T-helper 2 cell treated with Interferon-gamma antibody and Interleukin-4, amounts not matched to agents 5 μg/mL and 100 μg/mL, for 36 hours (primary cell): ENCODE measurements around the gene RAB17.

ENCODE experiments used
- DNase-seq: peaks from one replicate; pipeline ENCODE4 v3.0.0; 2021; ENCODE audit warnings: low spot score
- H3K27ac Mint-ChIP-seq: one replicate; pipeline ENCODE4 v1.8.0; 2021; ENCODE audit warnings: mild to moderate bottlenecking, mixed read lengths
- H3K27me3 Mint-ChIP-seq: one replicate; pipeline ENCODE4 v1.8.0; 2021; ENCODE audit warnings: low read depth, mixed read lengths
- H3K36me3 Mint-ChIP-seq: one replicate; pipeline ENCODE4 v1.8.0; 2021; ENCODE audit warnings: low read depth, mixed read lengths
- H3K4me1 Mint-ChIP-seq: one replicate; pipeline ENCODE4 v1.8.0; 2021; ENCODE audit warnings: low read depth, mixed read lengths
- H3K4me3 Mint-ChIP-seq: one replicate; pipeline ENCODE4 v1.8.0; 2022; ENCODE audit warnings: mild to moderate bottlenecking, moderate library complexity, mixed read lengths
- H3K9me3 Mint-ChIP-seq: one replicate; pipeline ENCODE4 v1.8.0; 2021; ENCODE audit warnings: mixed read lengths

Gene RAB17

DNA sequence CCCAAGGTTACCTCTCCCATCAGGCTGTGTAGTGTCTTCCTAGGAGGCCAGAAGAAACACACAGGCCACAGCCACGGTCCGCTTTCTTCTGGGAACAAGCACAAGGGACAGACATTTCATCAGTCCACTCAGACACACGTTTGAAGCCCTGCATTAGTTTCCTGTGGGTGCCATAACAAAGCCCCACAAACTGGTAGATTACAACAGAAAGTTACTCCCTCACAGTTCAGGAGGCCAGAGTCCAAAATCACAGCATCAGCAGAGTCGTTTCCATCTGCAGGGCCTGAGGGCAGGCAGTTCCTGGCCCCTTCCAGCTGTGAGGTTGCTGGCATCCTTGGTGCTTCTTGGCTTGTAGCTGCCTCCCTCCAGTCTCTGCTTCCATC lies 32.9 kb downstream of the RAB17 start:
- H3K4me1 Mint-ChIP-seq = peaks cover 10% of the 10 kb centered on the region
- no peak for DNase-seq
- H3K27ac Mint-ChIP-seq = no peak overlapping the region
- peaks cover 8% of the 10 kb centered on the region for H3K27me3 Mint-ChIP-seq
- peaks cover 2% of the 10 kb centered on the region for H3K36me3 Mint-ChIP-seq
- no peak overlapping the region for H3K4me3 Mint-ChIP-seq
- H3K9me3 Mint-ChIP-seq = peaks cover 9% of the 10 kb centered on the region

GRCh38 chr2:237556773-237557632 lies 33.5 kb downstream of the RAB17 start:
- H3K27me3 Mint-ChIP-seq = peaks cover 8% of the 10 kb centered on the region
- peak overlapping the region; percentile 47 for H3K27ac Mint-ChIP-seq
- peaks cover 9% of the 10 kb centered on the region for H3K9me3 Mint-ChIP-seq
- H3K4me3 Mint-ChIP-seq = no peak overlapping the region
- H3K36me3 Mint-ChIP-seq = peaks cover 2% of the 10 kb centered on the region
- peaks cover 10% of the 10 kb centered on the region for H3K4me1 Mint-ChIP-seq
- peak; percentile 23 for DNase-seq

DNA sequence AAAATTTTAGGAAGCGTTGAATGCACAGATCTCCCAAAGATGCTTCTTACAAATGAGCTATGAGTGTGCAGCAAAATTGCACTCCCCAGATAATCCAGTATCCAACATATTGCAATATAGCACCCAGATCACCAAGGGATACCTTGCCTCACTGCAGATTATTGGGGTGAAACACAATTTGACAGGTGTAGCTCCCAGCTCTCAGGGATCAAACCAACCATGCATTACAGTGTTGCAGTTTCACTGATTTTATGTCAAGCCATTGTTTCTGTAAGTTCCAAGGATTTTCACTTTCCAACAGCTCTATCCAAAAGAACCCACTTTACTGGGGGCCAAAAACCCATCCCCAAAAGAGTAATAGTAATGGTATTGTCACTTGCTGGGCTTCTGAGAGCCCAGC lies 35.0 kb downstream of the RAB17 start:
- Mint-ChIP-seq H3K4me1 (peaks cover 10% of the 10 kb centered on the region), H3K9me3 (peaks cover 9% of the 10 kb centered on the region)

GRCh38 chr2:237553948-237554347 lies 36.6 kb downstream of the RAB17 start:
- Mint-ChIP-seq H3K27ac (no peak overlapping the region), H3K4me3 (no peak overlapping the region), H3K36me3 (peaks cover 2% of the 10 kb centered on the region), H3K9me3 (peaks cover 9% of the 10 kb centered on the region), H3K4me1 (peaks cover 10% of the 10 kb centered on the region), H3K27me3 (peaks cover 8% of the 10 kb centered on the region)
- DNase-seq = no peak

More for the DNA sequence above, 35.0 kb downstream of the RAB17 start:
- DNase-seq = no peak
- H3K4me3 Mint-ChIP-seq = no peak overlapping the region
- H3K36me3 Mint-ChIP-seq = peaks cover 2% of the 10 kb centered on the region
- peaks cover 8% of the 10 kb centered on the region for H3K27me3 Mint-ChIP-seq
- H3K27ac Mint-ChIP-seq = no peak overlapping the region

DNA sequence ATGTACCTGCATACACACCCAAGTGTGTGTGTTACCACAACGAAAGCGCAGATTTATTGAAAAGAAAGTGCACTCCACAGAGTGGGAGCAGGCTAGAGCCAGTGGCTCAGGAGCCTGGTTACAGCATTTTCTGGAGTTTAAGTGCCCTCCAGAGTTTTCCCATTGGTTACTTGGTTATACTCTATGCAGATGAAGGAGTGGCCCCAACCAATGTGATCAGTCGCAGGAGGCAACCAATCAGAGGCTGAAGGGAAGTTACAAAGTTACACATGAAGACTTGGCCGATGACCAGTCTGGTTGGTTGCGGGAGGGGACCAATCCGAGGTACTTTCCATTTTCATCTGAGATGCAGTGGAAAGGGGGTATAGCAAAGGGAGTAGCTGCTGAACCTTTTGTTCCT lies 37.6 kb downstream of the RAB17 start:
- DNase-seq = no peak
- Mint-ChIP-seq H3K4me1 (peaks cover 9% of the 10 kb centered on the region), H3K9me3 (peaks cover 9% of the 10 kb centered on the region), H3K36me3 (peaks cover 2% of the 10 kb centered on the region), H3K27ac (no peak overlapping the region), H3K4me3 (no peak overlapping the region), H3K27me3 (peaks cover 7% of the 10 kb centered on the region)

GRCh38 chr2:237551071-237551574 lies 39.4 kb downstream of the RAB17 start:
- peaks cover 7% of the 10 kb centered on the region for H3K9me3 Mint-ChIP-seq
- no peak overlapping the region for H3K27ac Mint-ChIP-seq
- DNase-seq = no peak
- H3K36me3 Mint-ChIP-seq = no peaks in the 10 kb centered on the region
- H3K4me3 Mint-ChIP-seq = no peak overlapping the region
- no peaks in the 10 kb centered on the region for H3K4me1 Mint-ChIP-seq
- no peaks in the 10 kb centered on the region for H3K27me3 Mint-ChIP-seq

- no peak for DNase-seq
- Mint-ChIP-seq H3K4me1 (no peaks in the 10 kb centered on the region), H3K36me3 (no peaks in the 10 kb centered on the region), H3K27ac (no peak overlapping the region), H3K27me3 (no peaks in the 10 kb centered on the region), H3K9me3 (no peaks in the 10 kb centered on the region), H3K4me3 (no peak overlapping the region)
Measured at GRCh38 chr2:237549643-237550415, 40.7 kb downstream of the RAB17 start.

DNA sequence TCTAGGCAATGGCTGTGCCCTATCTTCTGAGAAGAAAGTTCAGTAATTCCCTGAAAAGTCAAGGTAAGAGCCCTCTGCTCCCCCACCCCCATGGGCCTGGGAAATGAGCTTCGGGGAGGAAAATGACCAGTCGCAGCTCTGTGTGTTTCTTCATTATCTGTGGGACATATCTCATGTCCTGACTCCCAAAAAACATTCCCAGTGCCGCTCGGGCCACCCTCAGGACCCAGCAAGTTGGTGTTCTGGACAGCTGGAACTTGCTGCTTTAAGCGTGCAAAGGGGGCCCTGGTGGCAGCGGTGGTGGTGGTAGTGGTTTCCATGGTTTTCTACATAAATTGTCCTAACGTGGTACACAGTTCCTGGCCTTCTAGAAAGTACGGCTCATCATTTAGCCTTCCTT lies 41.3 kb downstream of the RAB17 start:
- no peak overlapping the region for H3K27ac Mint-ChIP-seq
- H3K4me3 Mint-ChIP-seq = no peak overlapping the region
- DNase-seq = no peak
- H3K4me1 Mint-ChIP-seq = no peaks in the 10 kb centered on the region
- H3K27me3 Mint-ChIP-seq = no peaks in the 10 kb centered on the region
- H3K36me3 Mint-ChIP-seq = no peaks in the 10 kb centered on the region
- H3K9me3 Mint-ChIP-seq = no peaks in the 10 kb centered on the region

DNA sequence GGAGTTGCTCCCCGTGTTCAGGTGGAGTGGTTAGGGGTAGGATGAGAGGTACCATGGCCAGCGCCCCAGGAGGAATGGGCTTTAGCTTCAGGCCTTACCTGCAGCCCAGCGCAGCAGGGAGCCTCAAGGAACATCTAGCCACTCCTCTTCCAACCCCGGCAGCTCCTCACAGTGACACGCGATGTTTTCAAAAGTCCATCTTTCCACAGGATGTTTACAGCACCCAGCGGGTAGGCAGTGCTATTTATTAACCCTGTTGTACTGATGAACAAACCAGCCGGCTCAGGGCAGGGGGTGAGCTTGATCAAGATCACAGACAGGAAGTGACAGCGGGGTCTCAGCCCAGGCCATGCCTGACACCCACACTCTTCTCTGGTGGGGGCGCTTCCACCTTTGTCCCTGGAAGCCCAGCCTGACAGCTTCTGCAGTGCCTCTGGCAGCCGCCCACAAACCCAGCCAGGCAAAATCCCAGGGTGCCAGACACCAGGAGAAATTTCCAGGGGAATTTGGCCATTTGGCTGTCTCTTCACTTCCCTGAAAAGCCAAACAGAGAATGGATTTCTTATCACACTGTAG lies 42.6 kb downstream of the RAB17 start:
- Mint-ChIP-seq H3K4me3 (no peak overlapping the region), H3K4me1 (no peaks in the 10 kb centered on the region), H3K27me3 (no peaks in the 10 kb centered on the region), H3K36me3 (no peaks in the 10 kb centered on the region), H3K27ac (no peak overlapping the region), H3K9me3 (no peaks in the 10 kb centered on the region)
- no peak for DNase-seq

DNA sequence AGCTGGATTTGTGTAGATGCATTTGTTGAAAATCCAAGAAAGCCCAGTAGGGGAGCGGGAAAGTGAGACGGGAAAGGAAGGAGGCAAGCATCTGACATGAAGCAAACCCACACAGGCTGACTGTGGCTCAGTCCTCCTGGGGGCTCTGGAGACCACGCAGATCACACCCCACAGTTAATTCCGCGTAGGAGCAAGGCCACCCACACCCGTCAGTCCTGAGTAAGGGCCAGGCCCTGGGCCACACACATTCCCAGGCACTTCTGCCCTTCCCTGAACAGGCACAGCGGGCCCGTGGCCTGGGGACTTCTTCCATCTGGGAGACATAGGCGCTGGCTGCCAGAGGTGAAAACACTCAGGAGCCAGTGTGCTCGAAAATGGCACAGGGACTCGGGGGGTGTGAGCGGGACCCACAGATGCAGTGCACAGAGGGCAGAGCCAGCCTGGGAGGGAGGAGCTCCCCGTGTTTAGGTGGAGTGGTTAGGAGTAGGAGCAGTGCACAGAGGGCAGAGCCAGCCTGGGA lies 43.6 kb downstream of the RAB17 start:
- Mint-ChIP-seq H3K27me3 (no peaks in the 10 kb centered on the region), H3K9me3 (no peaks in the 10 kb centered on the region), H3K4me3 (no peak overlapping the region), H3K36me3 (no peaks in the 10 kb centered on the region), H3K27ac (no peak overlapping the region), H3K4me1 (no peaks in the 10 kb centered on the region)
- DNase-seq = no peak

DNA sequence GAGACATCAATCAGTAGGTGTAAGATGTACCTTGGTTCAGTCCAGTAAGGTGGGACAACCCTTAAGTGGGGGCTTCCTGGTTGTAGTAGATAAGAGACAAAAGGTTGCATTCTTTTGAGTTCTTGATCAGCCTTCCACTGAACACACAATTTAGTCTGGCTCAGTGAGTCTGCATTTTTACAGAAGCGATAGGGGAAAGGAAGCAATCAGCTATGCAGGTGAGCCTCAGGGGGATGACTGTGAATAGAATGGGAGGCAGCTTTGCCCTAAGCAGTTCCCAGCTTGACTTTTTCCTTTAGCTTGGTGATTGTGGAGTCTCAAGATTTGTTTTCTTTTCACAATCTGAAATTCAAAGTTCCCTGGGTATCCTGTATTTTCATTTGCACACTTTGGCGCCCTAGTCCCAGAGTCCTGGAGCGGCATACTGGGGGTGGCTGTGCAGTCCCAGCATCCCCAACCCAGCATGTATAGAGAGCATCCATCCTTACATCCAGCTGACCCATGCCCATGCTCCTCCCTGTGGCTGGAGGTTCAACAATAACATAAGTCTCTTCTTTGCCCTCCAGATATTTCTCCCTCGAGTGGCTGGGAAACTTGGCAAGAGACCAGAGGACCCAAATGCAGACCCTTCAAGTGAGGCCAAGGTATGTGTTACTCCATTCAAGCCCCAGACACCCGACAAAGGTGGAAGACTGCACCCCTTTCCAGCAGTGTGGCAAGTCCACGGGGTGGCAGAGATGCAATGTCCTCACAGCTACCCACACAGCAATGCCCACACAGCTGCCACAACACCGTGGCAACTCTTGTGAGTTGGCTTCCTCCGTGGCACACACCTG lies 44.3 kb downstream of the RAB17 start:
- Mint-ChIP-seq H3K4me1 (no peaks in the 10 kb centered on the region), H3K27ac (no peak overlapping the region), H3K9me3 (no peaks in the 10 kb centered on the region), H3K36me3 (no peaks in the 10 kb centered on the region), H3K4me3 (no peak overlapping the region), H3K27me3 (no peaks in the 10 kb centered on the region)
- no peak for DNase-seq

DNA sequence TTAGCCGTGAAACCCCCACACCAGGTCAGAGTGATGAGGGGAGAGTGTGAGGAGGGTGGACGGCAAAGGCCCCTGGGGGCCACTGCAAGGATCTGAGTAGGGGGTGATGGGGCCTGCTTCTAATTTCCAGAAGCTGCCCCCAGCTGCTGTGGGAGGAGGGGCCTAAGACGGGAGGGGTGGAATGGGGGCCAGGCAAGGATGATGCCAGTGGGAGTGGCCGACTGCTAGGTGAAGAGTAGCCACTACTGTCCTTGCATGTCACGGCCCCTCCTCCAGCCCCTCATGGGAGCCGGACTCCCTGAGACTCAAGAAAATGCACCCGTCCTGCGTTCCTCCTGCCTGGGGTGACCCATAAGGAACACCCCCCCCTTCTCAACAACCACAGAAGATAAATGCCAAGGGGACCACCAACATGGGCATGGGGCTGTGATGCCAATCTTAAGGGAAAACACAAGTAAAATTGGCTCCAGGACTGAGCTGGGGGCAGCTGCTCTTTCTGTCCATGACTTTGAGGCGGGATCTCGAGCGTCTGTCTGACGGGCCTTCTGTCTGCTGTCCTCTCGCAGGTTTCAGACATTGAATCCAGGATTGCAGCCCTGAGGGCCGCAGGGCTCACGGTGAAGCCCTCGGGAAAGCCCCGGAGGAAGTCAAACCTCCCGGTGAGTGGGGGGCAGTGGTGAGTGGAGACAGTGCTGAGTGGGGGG lies 48.4 kb downstream of the RAB17 start:
- DNase-seq = no peak
- Mint-ChIP-seq H3K4me1 (no peaks in the 10 kb centered on the region), H3K27ac (no peak overlapping the region), H3K36me3 (no peaks in the 10 kb centered on the region), H3K4me3 (no peak overlapping the region), H3K9me3 (no peaks in the 10 kb centered on the region), H3K27me3 (no peaks in the 10 kb centered on the region)

DNA sequence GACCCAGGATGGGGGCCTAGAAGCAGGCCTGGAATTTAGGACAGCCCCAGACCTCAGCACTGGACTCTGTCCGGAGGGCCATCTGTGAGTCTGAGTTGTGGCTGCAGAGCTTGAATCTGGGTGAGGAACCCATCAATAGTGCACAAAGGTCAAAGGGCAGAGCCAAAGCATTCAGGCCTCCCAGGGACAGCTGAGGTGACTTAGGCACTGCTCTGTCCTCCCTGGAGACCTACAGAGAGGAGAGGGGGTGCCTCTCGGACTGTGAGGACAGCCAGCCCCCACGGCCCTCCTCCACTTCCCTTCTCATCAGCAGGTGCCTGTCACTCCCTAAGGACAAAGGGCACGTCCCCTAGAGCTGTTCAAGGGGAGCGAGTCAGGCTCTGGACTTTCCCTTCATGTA lies 49.3 kb downstream of the RAB17 start:
- Mint-ChIP-seq H3K27ac (no peak overlapping the region), H3K9me3 (no peaks in the 10 kb centered on the region), H3K27me3 (no peaks in the 10 kb centered on the region), H3K4me1 (no peaks in the 10 kb centered on the region), H3K4me3 (no peak overlapping the region), H3K36me3 (no peaks in the 10 kb centered on the region)
- no peak for DNase-seq
